Skeletal muscle cell (primary cell): Measurements from ENCODE around the gene ERG28.
"Not testable (repeated sequence)": the region's sequence is repeated elsewhere in the genome, so short reads cannot be mapped to it uniquely, and the experiment has no call there.

Source experiments
- DNase-seq: peaks from one replicate; pipeline ENCODE4 v3.0.0-alpha.2; 2010; ENCODE audit warnings: low read depth
- H3K4me3 ChIP-seq: 2 replicates; pipeline ENCODE4 v1.5.1; 2011; ENCODE audit warnings: low read depth, mild to moderate bottlenecking, control low read depth, low read length, moderate library complexity

ERG28 gene

GRCh38 chr14:75600100-75600499 is 60.6 kb downstream of the ERG28 start:
- DNase-seq, H3K4me3 ChIP-seq: not testable (repeated sequence)
